SJSA1 (cell line): ENCODE results near the gene CHST13. TPM values are rescaled to one million over a fixed set of nuclear protein-coding genes. Genes with fewer than 3 reads are reported as not detected.

Experiments used
- DNase-seq, 2 experiments: peaks; one replicate each; pipeline ENCODE4 v3.0.0-alpha.2; 2015 to 2020; ENCODE audit warnings: low spot score in 2 of 2, low read depth in 1 of 2
- H3K27ac ChIP-seq: fragments of 250-450 bp; sonication (Bioruptor Pico); 2 replicates; pipeline ENCODE4 v1.5.1; 2020; ENCODE audit warnings: mild to moderate bottlenecking, moderate library complexity
- H3K27me3 ChIP-seq: fragments of 250-450 bp; sonication (Bioruptor Pico); replicated peaks from 2 replicates; pipeline ENCODE4 v1.5.1; 2020; ENCODE audit warnings: mild to moderate bottlenecking, moderate library complexity
- H3K36me3 ChIP-seq: fragments of 250-450 bp; sonication (Bioruptor Pico); 2 replicates; pipeline ENCODE4 v1.5.1; 2020; ENCODE audit warnings: mild to moderate bottlenecking
- H3K4me1 ChIP-seq: fragments of 250-450 bp; sonication (Bioruptor Pico); replicated peaks from 2 replicates; pipeline ENCODE4 v1.6.1; 2021; ENCODE audit warnings: mild to moderate bottlenecking
- H3K4me3 ChIP-seq: fragments of 250-450 bp; sonication (Bioruptor Pico); 2 replicates; pipeline ENCODE4 v1.5.1; 2020; ENCODE audit warnings: mild to moderate bottlenecking
- H3K9me3 ChIP-seq: fragments of 250-450 bp; sonication (Bioruptor Pico); replicated peaks from 2 replicates; pipeline ENCODE4 v1.5.1; 2020; ENCODE audit warnings: mild to moderate bottlenecking
- total RNA-seq: library from RNA; depleted of rRNA; stranded (reverse); fragments of >200 nt; shearing (Covaris generic); gene quantifications from 2 replicates; pipeline ENCODE4 v1.2.3, GENCODE V29; 2014

Gene CHST13
- total RNA-seq, 1 experiment from 2014 or later: not detected

DNA sequence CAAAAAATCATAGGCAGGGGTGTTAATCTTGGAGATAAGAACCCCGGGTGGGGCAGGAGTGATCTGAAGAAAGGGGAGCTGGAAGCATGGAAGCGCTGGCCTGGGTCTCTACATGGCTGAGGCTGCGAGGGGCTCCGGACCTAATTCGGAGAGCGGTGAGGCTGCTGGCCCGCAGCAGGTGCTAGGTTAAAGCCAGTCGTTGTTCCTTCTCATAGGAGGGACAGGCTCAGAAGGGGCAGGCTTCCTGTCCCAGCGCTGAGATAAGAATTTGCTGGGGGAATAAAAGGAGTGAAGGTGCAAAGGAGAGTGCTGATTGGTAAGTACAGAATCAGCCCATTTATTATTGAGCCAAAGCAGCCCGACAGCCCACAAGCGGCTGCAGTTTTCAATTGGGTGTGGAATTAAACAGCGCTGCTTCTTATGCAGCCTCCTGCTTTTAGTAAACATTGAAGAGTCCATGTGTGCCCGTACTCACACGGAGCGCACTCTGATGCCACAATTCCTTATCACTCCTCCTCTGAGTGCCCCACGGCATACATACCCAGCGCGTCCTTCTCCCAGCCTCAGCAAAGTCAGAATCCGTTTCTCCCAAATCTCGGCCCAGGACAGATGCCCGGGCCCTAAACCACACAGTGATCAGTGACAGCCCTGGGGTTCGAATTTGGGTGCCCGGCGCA, 17.1 kb downstream of the CHST13 start:
- Histone ChIP-seq H3K4me3 (no peak overlapping the region), H3K27ac (peak overlapping the region; percentile 65), H3K27me3 (no peaks in the 10 kb centered on the region), H3K9me3 (no peaks in the 10 kb centered on the region), H3K36me3 (no peaks in the 10 kb centered on the region), H3K4me1 (peaks cover 18% of the 10 kb centered on the region)
- peak in 1 of 2 experiments; percentile 37 for DNase-seq

DNA sequence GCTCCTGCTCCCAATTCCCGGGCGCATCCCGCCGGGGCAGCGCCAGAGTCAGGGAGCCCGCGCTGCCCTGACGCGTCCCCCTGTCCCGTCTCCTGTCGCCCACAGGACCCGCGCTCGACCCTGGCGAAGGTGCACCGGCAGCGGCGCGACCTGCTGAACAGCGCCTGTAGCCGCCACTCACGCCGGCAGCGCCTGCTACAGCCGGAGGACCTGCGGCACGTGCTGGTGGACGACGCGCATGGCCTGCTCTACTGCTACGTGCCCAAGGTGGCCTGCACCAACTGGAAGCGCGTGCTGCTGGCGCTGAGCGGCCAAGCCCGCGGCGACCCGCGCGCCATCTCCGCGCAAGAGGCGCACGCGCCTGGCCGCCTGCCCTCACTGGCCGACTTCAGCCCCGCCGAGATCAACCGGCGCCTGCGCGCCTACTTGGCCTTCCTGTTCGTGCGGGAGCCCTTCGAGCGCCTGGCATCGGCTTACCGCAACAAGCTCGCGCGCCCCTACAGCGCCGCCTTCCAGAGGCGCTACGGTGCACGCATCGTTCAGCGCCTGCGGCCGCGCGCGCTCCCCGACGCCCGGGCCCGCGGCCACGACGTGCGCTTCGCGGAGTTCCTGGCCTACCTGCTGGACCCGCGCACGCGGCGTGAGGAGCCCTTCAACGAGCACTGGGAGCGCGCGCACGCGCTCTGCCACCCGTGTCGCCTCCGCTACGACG, 17.8 kb downstream of the CHST13 start:
- Histone ChIP-seq H3K36me3 (no peaks in the 10 kb centered on the region), H3K4me3 (no peak overlapping the region), H3K4me1 (peaks cover 18% of the 10 kb centered on the region), H3K27ac (no peak overlapping the region), H3K9me3 (no peaks in the 10 kb centered on the region), H3K27me3 (no peaks in the 10 kb centered on the region)
- peak in 1 of 2 experiments; percentile 33 for DNase-seq

GRCh38 chr3:126542340-126543241, 18.6 kb downstream of the CHST13 start:
- Histone ChIP-seq H3K4me1 (peaks cover 18% of the 10 kb centered on the region), H3K27ac (no peak overlapping the region), H3K4me3 (no peak overlapping the region), H3K9me3 (no peaks in the 10 kb centered on the region), H3K27me3 (no peaks in the 10 kb centered on the region), H3K36me3 (no peaks in the 10 kb centered on the region)
- peak in 1 of 2 experiments; percentile 39 for DNase-seq

DNA sequence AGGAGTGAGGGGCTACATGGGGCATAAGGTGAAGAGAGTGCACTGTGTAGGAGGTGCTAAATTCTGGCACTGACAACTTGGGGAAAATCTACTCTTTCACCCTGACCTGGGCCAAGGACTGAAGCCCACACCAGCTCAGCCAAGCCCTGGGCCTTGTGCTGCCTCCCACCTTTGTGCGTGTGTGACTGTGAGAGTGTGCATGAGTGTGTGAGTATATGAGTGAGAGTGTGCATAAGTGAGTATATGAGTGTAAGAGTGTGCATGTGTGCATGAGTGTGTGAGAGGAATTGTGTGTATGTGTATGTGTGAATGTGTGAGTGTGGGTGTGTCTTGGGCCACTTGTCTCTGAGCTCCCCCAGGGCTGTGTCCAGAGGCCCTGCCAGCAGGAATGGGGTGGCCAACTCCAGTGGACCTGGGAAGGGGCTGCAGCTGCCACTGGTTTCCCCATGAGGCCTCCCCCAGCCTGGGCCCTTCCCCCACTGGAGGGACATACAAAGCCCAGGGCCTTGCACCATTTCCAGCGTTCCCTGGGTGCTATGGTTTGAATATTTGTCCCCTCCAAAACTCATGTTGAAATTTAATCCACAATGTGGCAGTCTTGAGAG, 19.6 kb downstream of the CHST13 start:
- Histone ChIP-seq H3K4me1 (peaks cover 18% of the 10 kb centered on the region), H3K9me3 (no peaks in the 10 kb centered on the region), H3K4me3 (no peak overlapping the region), H3K36me3 (no peaks in the 10 kb centered on the region), H3K27ac (no peak overlapping the region), H3K27me3 (no peaks in the 10 kb centered on the region)
- peak in 1 of 2 experiments; percentile 21 for DNase-seq

DNA sequence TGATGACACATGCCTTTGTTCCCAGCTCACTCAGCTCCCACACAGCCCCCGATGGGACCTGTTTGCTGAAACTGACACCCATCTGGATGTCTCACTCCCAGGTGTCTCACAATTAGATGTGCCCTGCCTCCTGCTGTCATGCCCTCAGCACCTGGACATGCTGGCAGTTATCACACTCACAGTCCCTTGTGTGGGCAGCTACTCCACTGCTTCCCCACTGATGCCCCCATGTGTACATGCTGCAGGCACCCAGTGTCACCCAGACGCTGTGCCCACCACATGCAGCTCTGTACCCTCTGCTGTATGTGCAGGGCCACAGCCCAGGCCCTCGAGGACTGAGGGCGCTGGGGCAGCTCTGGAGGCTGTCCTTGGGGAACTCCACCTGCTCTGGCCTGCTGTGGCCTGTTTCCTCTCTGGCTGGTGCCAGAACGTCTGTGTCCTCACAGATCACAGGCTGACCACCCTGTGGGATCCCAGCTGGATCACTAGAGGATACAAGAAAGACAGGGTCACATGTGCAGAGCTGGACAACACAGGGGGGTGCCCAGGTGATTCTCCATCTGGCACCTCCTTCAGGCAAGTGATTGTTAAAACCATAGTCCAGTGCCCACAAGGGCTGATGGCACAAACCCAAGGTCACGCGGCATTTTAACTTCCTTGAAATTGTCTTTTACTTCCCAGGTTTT, 20.8 kb downstream of the CHST13 start:
- no peak overlapping the region for H3K4me3 ChIP-seq
- peaks cover 18% of the 10 kb centered on the region for H3K4me1 ChIP-seq
- H3K27ac ChIP-seq: no peak overlapping the region
- no peaks in the 10 kb centered on the region for H3K9me3 ChIP-seq
- H3K27me3 ChIP-seq: no peaks in the 10 kb centered on the region
- DNase-seq: peak in 1 of 2 experiments; percentile 25
- no peaks in the 10 kb centered on the region for H3K36me3 ChIP-seq

- DNase-seq: peak in 1 of 2 experiments; percentile 12
- no peaks in the 10 kb centered on the region for H3K36me3 ChIP-seq
- no peak overlapping the region for H3K27ac ChIP-seq
- peaks cover 10% of the 10 kb centered on the region for H3K4me1 ChIP-seq
- H3K9me3 ChIP-seq: no peaks in the 10 kb centered on the region
- no peak overlapping the region for H3K4me3 ChIP-seq
- no peaks in the 10 kb centered on the region for H3K27me3 ChIP-seq
These were observed 21.6 kb downstream of the CHST13 start for GRCh38 chr3:126545544-126545943.

- no peak for DNase-seq
- no peaks in the 10 kb centered on the region for H3K27me3 ChIP-seq
- no peak overlapping the region for H3K4me3 ChIP-seq
- no peak overlapping the region for H3K27ac ChIP-seq
- no peaks in the 10 kb centered on the region for H3K36me3 ChIP-seq
- H3K4me1 ChIP-seq: peaks cover 5% of the 10 kb centered on the region
- H3K9me3 ChIP-seq: no peaks in the 10 kb centered on the region
These were observed 22.1 kb downstream of the CHST13 start for GRCh38 chr3:126546013-126546412.

DNA sequence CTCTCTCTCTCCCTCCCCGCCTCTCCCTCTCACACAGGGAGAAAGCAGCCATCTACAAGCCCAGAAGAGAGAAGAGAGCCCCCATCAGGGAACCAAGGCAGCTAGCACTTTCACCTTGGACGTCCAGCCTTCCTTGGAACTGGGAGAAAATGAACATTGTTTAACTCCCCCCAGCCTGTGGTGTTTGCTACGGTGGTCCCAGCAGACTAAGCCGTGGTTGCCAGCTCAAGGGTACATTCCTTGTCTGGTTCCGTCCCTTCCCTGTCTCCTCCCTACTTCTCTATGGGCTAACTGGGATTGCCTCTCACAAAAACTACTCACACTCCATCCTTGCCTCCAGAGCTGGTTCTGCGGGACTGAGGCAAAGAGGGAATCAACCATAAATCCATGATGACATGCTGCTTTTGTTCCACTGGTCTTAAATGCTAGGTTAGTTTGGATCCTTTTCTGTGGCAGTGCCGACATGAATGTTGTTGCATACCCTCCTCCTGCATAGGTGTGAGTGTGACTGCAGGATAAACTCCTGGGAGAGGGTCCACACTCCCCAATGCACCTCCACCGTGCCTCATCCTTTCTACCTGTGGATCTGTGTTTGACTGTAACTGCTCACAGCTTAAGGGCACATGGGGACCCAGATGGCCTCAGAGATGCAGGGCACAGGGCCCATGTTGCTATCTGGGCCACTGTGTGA, 22.7 kb downstream of the CHST13 start:
- Histone ChIP-seq H3K4me3 (no peak overlapping the region), H3K4me1 (no peaks in the 10 kb centered on the region), H3K36me3 (no peaks in the 10 kb centered on the region), H3K27me3 (no peaks in the 10 kb centered on the region), H3K9me3 (no peaks in the 10 kb centered on the region), H3K27ac (no peak overlapping the region)
- DNase-seq: peak in 1 of 2 experiments; percentile 15

DNA sequence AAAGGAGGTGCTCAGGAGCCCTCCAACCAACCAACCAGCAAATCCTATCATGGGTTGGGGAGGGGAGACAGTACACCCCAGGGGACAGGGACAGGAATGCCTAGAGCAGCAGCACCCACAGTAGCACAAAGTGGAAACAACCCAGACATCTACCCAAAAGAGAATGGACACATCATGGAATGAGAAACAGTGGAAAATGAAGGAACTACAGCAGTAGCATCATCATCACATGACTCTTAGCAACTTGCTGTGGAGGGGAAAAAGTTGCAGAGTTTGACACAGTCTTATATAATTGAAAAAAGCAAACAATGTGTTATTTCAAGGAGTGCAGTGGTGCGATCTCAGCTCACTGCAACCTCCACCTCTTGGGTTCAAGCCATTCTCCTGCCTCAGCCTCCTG, 23.8 kb downstream of the CHST13 start:
- H3K36me3 ChIP-seq: no peaks in the 10 kb centered on the region
- DNase-seq: no peak
- H3K27ac ChIP-seq: no peak overlapping the region
- H3K4me3 ChIP-seq: no peak overlapping the region
- H3K4me1 ChIP-seq: no peaks in the 10 kb centered on the region
- no peaks in the 10 kb centered on the region for H3K9me3 ChIP-seq
- no peaks in the 10 kb centered on the region for H3K27me3 ChIP-seq

- H3K27me3 ChIP-seq: no peaks in the 10 kb centered on the region
- H3K4me3 ChIP-seq: no peak overlapping the region
- H3K4me1 ChIP-seq: no peaks in the 10 kb centered on the region
- no peaks in the 10 kb centered on the region for H3K36me3 ChIP-seq
- H3K27ac ChIP-seq: no peak overlapping the region
- DNase-seq: no peak
- no peaks in the 10 kb centered on the region for H3K9me3 ChIP-seq
These were observed 24.9 kb downstream of the CHST13 start for GRCh38 chr3:126548556-126549466.

GRCh38 chr3:126549861-126550487, 26.0 kb downstream of the CHST13 start:
- Histone ChIP-seq H3K36me3 (no peaks in the 10 kb centered on the region), H3K27me3 (no peaks in the 10 kb centered on the region), H3K27ac (no peak overlapping the region), H3K9me3 (no peaks in the 10 kb centered on the region), H3K4me1 (no peaks in the 10 kb centered on the region), H3K4me3 (no peak overlapping the region)
- DNase-seq: peak in 1 of 2 experiments; percentile 29
